Ovary (tissue), 3 donors: ENCODE data around the gene BMPR2.

Experiments used
- CTCF ChIP-seq, 3 donors: fragments of 450-650 bp in 2 of 3; fragments of 200-600 bp in 1 of 3; IDR thresholded peaks; one replicate each; pipeline versions ENCODE4 v1.5.1 to v1.8.0; 2016 to 2022; ENCODE audit warnings: antibody characterized with exemption in 3 of 3, mild to moderate bottlenecking in 1 of 3
- EP300 ChIP-seq: sonication (generic); formaldehyde crosslinking; IDR thresholded peaks from one replicate; pipeline ENCODE4 v1.6.1; 2017; ENCODE audit warnings: antibody characterized with exemption
- POLR2A ChIP-seq: fragments of 450-650 bp; IDR thresholded peaks from one replicate; pipeline ENCODE4 v1.6.1; 2017; ENCODE audit warnings: antibody characterized with exemption, mild to moderate bottlenecking, moderate library complexity
- donor health status: DM: no; HTN: no; CAD: no.

GRCh38 chr2:202405798-202406197 lies 29.7 kb downstream of the BMPR2 start:
- no peak for TF ChIP-seq CTCF (IDR thresholded peaks at IDR 0.05)
- TF ChIP-seq POLR2A, result no peak
- TF ChIP-seq EP300, result no peak
